ENCODE data around the gene EXOC4. TPM values are rescaled to one million over a fixed set of nuclear protein-coding genes. Genes with fewer than 3 reads are reported as not detected.

The EXOC4 gene
- total RNA-seq, 1 experiment from 2014 or later, result 75.8 TPM

GRCh38 chr7:133997463-133997862 lies 744.6 kb downstream of the EXOC4 start:
- H3K27ac ChIP-seq (ENCODE audit: insufficient read length, low read depth, low read length), result no peak overlapping the region

More at GRCh38 chr7:133997463-133997862, 744.6 kb downstream of the EXOC4 start:
- H3K4me2 ChIP-seq (ENCODE audit: insufficient read depth, insufficient read length, low read length), result no peak overlapping the region
- WGBS (ENCODE audit: extremely low coverage, insufficient read length, low lambda C conversion rate), result no CpG with 5 or more reads among the region's 6 CpGs
- peaks cover 3 to 6% of the 10 kb centered on the region in 2 experiments; a peak in 1 of 4 replicates for H3K4me1 Mint-ChIP-seq
- no peaks in the 10 kb centered on the region for H4K20me1 ChIP-seq (ENCODE audit: control insufficient read depth, insufficient read depth, insufficient read length)
- H3K36me3 Mint-ChIP-seq (ENCODE audit: insufficient read depth in 1 of 3, low read depth in 3 of 3), result no peaks in the 10 kb centered on the region; a peak in 1 of 7 replicates
- H3K4me3 Mint-ChIP-seq, result no peak overlapping the region
- no peak overlapping the region for H3K56ac ChIP-seq (ENCODE audit: insufficient read length, low read depth, low read length)
- no peak overlapping the region for H2BK12ac ChIP-seq (ENCODE audit: insufficient read length, low read depth, low read length)
- H3K79me2 ChIP-seq (ENCODE audit: insufficient read depth, low read length), result no peaks in the 10 kb centered on the region
- H2AK5ac ChIP-seq (ENCODE audit: insufficient read length, low read length), result no peak overlapping the region
- H3K18ac ChIP-seq (ENCODE audit: insufficient read length, low read depth, low read length), result no peak overlapping the region
- TF ChIP-seq CTCF (conservative IDR thresholded peaks at IDR 0.05), result no peak
- H3K27me3 Mint-ChIP-seq (ENCODE audit: low read depth), result no peaks in the 10 kb centered on the region
- no peak overlapping the region for H3K4ac ChIP-seq (ENCODE audit: low read depth, low read length)
- H4K8ac ChIP-seq (replicated peaks; ENCODE audit: insufficient read length, low read depth, low read length), result no peak overlapping the region
- no peak for DNase-seq
- H4K5ac ChIP-seq (ENCODE audit: insufficient read length, low read depth, low read length), result no peak overlapping the region
- H3K9ac ChIP-seq (ENCODE audit: extremely low read depth, insufficient read length, low read length), result no peak overlapping the region
- no peaks in the 10 kb centered on the region; a peak in 1 of 5 replicates for H3K9me3 Mint-ChIP-seq
- H3T11ph ChIP-seq (ENCODE audit: low read length), result no peak overlapping the region
- no peaks in the 10 kb centered on the region for H3K27me3 ChIP-seq (ENCODE audit: insufficient read depth, low read length)
- no peak overlapping the region for H3K14ac ChIP-seq (ENCODE audit: insufficient read depth, low read length)
- no peaks in the 10 kb centered on the region for H3K4me1 ChIP-seq (ENCODE audit: insufficient read depth, low read length)
- H2BK5ac ChIP-seq (ENCODE audit: insufficient read length, low read length), result no peak overlapping the region
- no peak overlapping the region for H3K23ac ChIP-seq (ENCODE audit: insufficient read length, low read depth, low read length)
- H2BK120ac ChIP-seq (ENCODE audit: low read depth, low read length, poor library complexity, severe bottlenecking), result no peak overlapping the region
- no peak overlapping the region for H2BK15ac ChIP-seq (ENCODE audit: low read depth, low read length)
- H2BK20ac ChIP-seq (ENCODE audit: low read depth, low read length, poor library complexity, severe bottlenecking), result no peak overlapping the region
- H3K79me1 ChIP-seq (ENCODE audit: insufficient read depth, low read depth, low read length, poor library complexity, severe bottlenecking), result no peaks in the 10 kb centered on the region
- H2AFZ ChIP-seq (ENCODE audit: low read length), result no peak overlapping the region
- no peak overlapping the region for H4K91ac ChIP-seq (ENCODE audit: insufficient read length, low read depth, low read length)
- H3K27ac Mint-ChIP-seq, result no peak overlapping the region
- no peaks in the 10 kb centered on the region for H3K23me2 ChIP-seq (ENCODE audit: insufficient read length, low read depth, low read length, poor library complexity, severe bottlenecking)
- H3K9me3 ChIP-seq (ENCODE audit: control insufficient read depth, low read depth, low read length), result no peaks in the 10 kb centered on the region
